Neuronal stem cell (in vitro differentiated cells): ENCODE data around the gene FAM13B.
"Not testable (repeated sequence)": the region's sequence is repeated elsewhere in the genome, so short reads cannot be mapped to it uniquely, and the experiment has no call there.

Experiments used
- DNase-seq: peaks from one replicate; pipeline ENCODE4 v3.0.0-alpha.2; 2013; ENCODE audit warnings: low spot score
- H2AFZ ChIP-seq: one replicate; pipeline ENCODE4 v1.6.1; 2013; ENCODE audit warnings: mild to moderate bottlenecking, low read length, inconsistent platforms
- H2AK5ac ChIP-seq: 2 replicates; pipeline ENCODE4 v1.6.1; 2013; ENCODE audit warnings: low read depth, mild to moderate bottlenecking, inconsistent platforms, low read length, moderate library complexity, mixed read lengths
- H2BK120ac ChIP-seq: 2 replicates; pipeline ENCODE4 v1.6.1; 2013; ENCODE audit warnings: low read depth, mild to moderate bottlenecking, inconsistent platforms, low read length, moderate library complexity, mixed read lengths
- H2BK12ac ChIP-seq: one replicate; pipeline ENCODE4 v1.6.1; 2013; ENCODE audit warnings: low read length, inconsistent platforms
- H2BK15ac ChIP-seq: 2 replicates; pipeline ENCODE4 v1.6.1; 2013; ENCODE audit warnings: mild to moderate bottlenecking, low read length, inconsistent platforms, mixed read lengths
- H2BK5ac ChIP-seq: one replicate; pipeline ENCODE4 v1.6.1; 2013; ENCODE audit warnings: inconsistent platforms, mild to moderate bottlenecking, low read length, moderate library complexity
- H3K14ac ChIP-seq: one replicate; pipeline ENCODE4 v1.6.1; 2013; ENCODE audit warnings: low read length, inconsistent platforms
- H3K18ac ChIP-seq: 2 replicates; pipeline ENCODE4 v1.6.1; 2013; ENCODE audit warnings: low read length, inconsistent platforms
- H3K23ac ChIP-seq: 2 replicates; pipeline ENCODE4 v1.6.1; 2013; ENCODE audit warnings: low read depth, mild to moderate bottlenecking, mixed read lengths, low read length, inconsistent platforms; ENCODE audit not compliant: poor library complexity
- H3K27ac ChIP-seq: replicated peaks from 3 replicates; pipeline ENCODE4 v1.5.1; 2013; ENCODE audit warnings: low read length, inconsistent platforms
- H3K27me3 ChIP-seq, 3 experiments: 2 replicates each; pipeline ENCODE4 v1.6.1; 2013; ENCODE audit warnings: low read length in 3 of 3, mild to moderate bottlenecking in 2 of 3, inconsistent platforms in 1 of 3, low read depth in 1 of 3, mixed read lengths in 1 of 3, moderate library complexity in 1 of 3; ENCODE audit not compliant: control insufficient read depth in 3 of 3, insufficient read depth in 3 of 3
- H3K36me3 ChIP-seq, 2 donors: replicated peaks in 1 of 2; 2 replicates each; pipeline ENCODE4 v1.6.1; 2013; ENCODE audit warnings: low read length in 2 of 2; ENCODE audit not compliant: control insufficient read depth in 2 of 2, insufficient read depth in 2 of 2
- H3K4ac ChIP-seq: 2 replicates; pipeline ENCODE4 v1.6.1; 2013; ENCODE audit warnings: inconsistent platforms, mild to moderate bottlenecking, low read length, moderate library complexity
- H3K4me1 ChIP-seq, 2 donors: 1 replicate in 1 of 2; 2 replicates in 1 of 2; pipeline ENCODE4 v1.6.1; 2013; ENCODE audit warnings: low read length in 2 of 2, low read depth in 1 of 2; ENCODE audit not compliant: control insufficient read depth in 2 of 2, insufficient read depth in 1 of 2
- H3K4me2 ChIP-seq: one replicate; pipeline ENCODE4 v1.6.1; 2013; ENCODE audit warnings: mild to moderate bottlenecking, low read length, inconsistent platforms; ENCODE audit not compliant: insufficient read depth, poor library complexity, severe bottlenecking
- H3K4me3 ChIP-seq, 2 donors: 2 replicates each; pipeline ENCODE4 v1.5.1; 2013; ENCODE audit warnings: low read length in 2 of 2, mild to moderate bottlenecking in 2 of 2, inconsistent platforms in 1 of 2, moderate library complexity in 1 of 2
- H3K79me1 ChIP-seq: one replicate; pipeline ENCODE4 v1.6.1; 2013; ENCODE audit warnings: low read depth, mild to moderate bottlenecking, inconsistent platforms, low read length, moderate library complexity
- H3K9ac ChIP-seq: one replicate; pipeline ENCODE4 v1.6.1; 2013; ENCODE audit warnings: mild to moderate bottlenecking, low read depth, low read length, inconsistent platforms; ENCODE audit not compliant: poor library complexity
- H3K9me3 ChIP-seq, 2 donors: replicated peaks in 1 of 2; 2 replicates each; pipeline versions ENCODE3 to v1.6.1; 2013; ENCODE audit warnings: low read length in 2 of 2, mild to moderate bottlenecking in 2 of 2, inconsistent platforms in 1 of 2, low read depth in 1 of 2, mixed read lengths in 1 of 2, moderate library complexity in 1 of 2; ENCODE audit not compliant: control insufficient read depth in 2 of 2, insufficient read depth in 1 of 2
- H4K8ac ChIP-seq: one replicate; pipeline ENCODE4 v1.6.1; 2013; ENCODE audit warnings: low read depth, mild to moderate bottlenecking, inconsistent platforms, low read length, moderate library complexity
- H4K91ac ChIP-seq: one replicate; pipeline ENCODE4 v1.6.1; 2013; ENCODE audit warnings: low read length, low read depth, mild to moderate bottlenecking, inconsistent platforms; ENCODE audit not compliant: poor library complexity
- WGBS, 2 donors: extraction: QIAGEN DNeasy Blood & Tissue Kit; methylation state at CpG; one replicate each; pipeline ENCODE4 v1.1.7; 2013; ENCODE audit warnings: missing lambda C conversion rate in 2 of 2, mixed read lengths in 1 of 2; ENCODE audit not compliant: insufficient read length in 2 of 2, insufficient replicate concordance in 1 of 2; ENCODE audit errors: extremely low coverage in 2 of 2; 5-methylcytosine and 5-hydroxymethylcytosine counted together

Gene FAM13B

GRCh38 chr5:137945825-137946224, 87.1 kb downstream of the FAM13B start:
- Histone ChIP-seq H3K4me1 (no peaks in the 10 kb centered on the region), H4K91ac (no peak overlapping the region), H3K23ac (no peak overlapping the region), H3K27me3 (no peaks in the 10 kb centered on the region), H3K14ac (no peak overlapping the region), H2BK5ac (no peak overlapping the region), H2BK12ac (no peak overlapping the region), H3K9me3 (peaks cover 0 to 5% of the 10 kb centered on the region in 2 donors), H3K9ac (no peak overlapping the region), H3K18ac (no peak overlapping the region), H2AK5ac (no peak overlapping the region), H3K27ac (no peak overlapping the region), H3K79me1 (no peaks in the 10 kb centered on the region), H3K36me3 (peaks cover 27 to 100% of the 10 kb centered on the region in 2 donors), H2BK15ac (no peak overlapping the region), H3K4me2 (no peak overlapping the region), H4K8ac (no peak overlapping the region), H2BK120ac (no peak overlapping the region), H3K4ac (no peak overlapping the region), H3K4me3 (no peak overlapping the region), H2AFZ (no peak overlapping the region)
- DNase-seq, result no peak
- no CpG with 5 or more reads among the region's 1 CpG for WGBS, 2 donors

- not testable (repeated sequence) for H2BK5ac ChIP-seq, H3K4ac ChIP-seq, H4K8ac ChIP-seq, DNase-seq, H3K14ac ChIP-seq, H2AFZ ChIP-seq, H2AK5ac ChIP-seq, H2BK15ac ChIP-seq, H4K91ac ChIP-seq, H2BK12ac ChIP-seq, H3K27ac ChIP-seq, H3K4me1 ChIP-seq, H3K4me2 ChIP-seq, H3K9ac ChIP-seq, H3K23ac ChIP-seq, H3K4me3 ChIP-seq, H3K79me1 ChIP-seq, H2BK120ac ChIP-seq, H3K27me3 ChIP-seq, H3K9me3 ChIP-seq, H3K18ac ChIP-seq
- peaks cover 22 to 99% of the 10 kb centered on the region in 2 donors for H3K36me3 ChIP-seq
- WGBS, 2 donors, result no CpG with 5 or more reads among the region's 4 CpGs
Measured at GRCh38 chr5:137944280-137944679, 88.6 kb downstream of the FAM13B start.

GRCh38 chr5:137939331-137939730, 93.5 kb downstream of the FAM13B start:
- no peaks in the 10 kb centered on the region for H3K9me3 ChIP-seq
- H2AK5ac ChIP-seq, result no peak overlapping the region
- H2BK120ac ChIP-seq, result no peak overlapping the region
- no peak overlapping the region for H3K4me3 ChIP-seq
- no peak overlapping the region for H2AFZ ChIP-seq
- H3K36me3 ChIP-seq, result peaks cover 21 to 77% of the 10 kb centered on the region in 2 donors
- H4K91ac ChIP-seq, result no peak overlapping the region
- H2BK5ac ChIP-seq, result no peak overlapping the region
- no peak for DNase-seq
- H3K27ac ChIP-seq, result no peak overlapping the region
- H2BK15ac ChIP-seq, result no peak overlapping the region
- no peak overlapping the region for H4K8ac ChIP-seq
- H3K79me1 ChIP-seq, result no peaks in the 10 kb centered on the region
- H3K14ac ChIP-seq, result no peak overlapping the region
- no peak overlapping the region for H3K4ac ChIP-seq
- H3K23ac ChIP-seq, result no peak overlapping the region
- no peaks in the 10 kb centered on the region for H3K4me1 ChIP-seq
- no peak overlapping the region for H3K9ac ChIP-seq
- H3K18ac ChIP-seq, result no peak overlapping the region
- H3K4me2 ChIP-seq, result no peak overlapping the region
- no CpG with 5 or more reads among the region's 7 CpGs for WGBS, 2 donors
- H2BK12ac ChIP-seq, result no peak overlapping the region
- no peaks in the 10 kb centered on the region for H3K27me3 ChIP-seq

GRCh38 chr5:137938751-137939143, 94.1 kb downstream of the FAM13B start:
- Histone ChIP-seq H3K4me2 (no peak overlapping the region), H3K9ac (no peak overlapping the region), H3K79me1 (no peaks in the 10 kb centered on the region), H2AK5ac (no peak overlapping the region), H2BK15ac (no peak overlapping the region), H3K4me1 (no peaks in the 10 kb centered on the region), H3K27ac (no peak overlapping the region), H3K18ac (no peak overlapping the region), H2BK12ac (no peak overlapping the region), H4K8ac (no peak overlapping the region), H3K9me3 (no peaks in the 10 kb centered on the region), H3K23ac (no peak overlapping the region), H3K27me3 (no peaks in the 10 kb centered on the region), H2AFZ (no peak overlapping the region), H3K14ac (no peak overlapping the region), H2BK120ac (no peak overlapping the region), H2BK5ac (no peak overlapping the region), H4K91ac (no peak overlapping the region), H3K4ac (no peak overlapping the region), H3K4me3 (no peak overlapping the region), H3K36me3 (peaks cover 17 to 71% of the 10 kb centered on the region in 2 donors)
- WGBS, 2 donors, result no CpG with 5 or more reads among the region's 1 CpG
- DNase-seq, result no peak
